Left cardiac atrium (tissue), 4 donors: ENCODE results near the gene NDUFAF2. TPM values are rescaled to one million over a fixed set of nuclear protein-coding genes. Genes with fewer than 3 reads are reported as not detected.
"Not testable (repeated sequence)": the region's sequence is repeated elsewhere in the genome, so short reads cannot be mapped to it uniquely, and the experiment has no call there.

Source experiments
- ATAC-seq, 2 donors: fragments of 200-7000 bp; cut with Tn5 transposase; one replicate each; pipeline ENCODE4 v1.9.1; 2020; ENCODE audit warnings: mild to moderate bottlenecking in 2 of 2, moderate library complexity in 2 of 2
- DNase-seq: peaks from one replicate; pipeline ENCODE4 v3.0.0-alpha.2; 2020
- intact Hi-C, 2 donors: fragments of 100-400 bp; cut with DNase I; formaldehyde crosslinking; loops; one replicate each; pipeline versions ENCODE4 v1.14.1 to v1.15.1; 2022 to 2023
- total RNA-seq, 2 donors: library from RNA; stranded (reverse); fragmentation: NEBNext Ultra II Directional; extraction: Animal tissue kit (Norgen Biotek cat#: 25700); gene quantifications; one replicate each; pipeline ENCODE4 v1.2.1, GENCODE V29; 2021
- donor health status: DM: no; HTN: yes; CAD: no.
- donor health status: DM: no; HTN: yes; CAD: no; lungs with severe emphysema.
- donor health status: DM: yes; HTN: yes; CAD: no.
- donor health status: Dilated cardiomyopathy.

Gene NDUFAF2
- total RNA-seq, 2 donors from 2014 or later: 34.5 to 42.8 TPM

- ATAC-seq, intact Hi-C loops: not testable (repeated sequence)
Observed at GRCh38 chr5:60982127-60982526, 37.1 kb downstream of the NDUFAF2 start.

GRCh38 chr5:60989790-60990189 is 44.8 kb downstream of the NDUFAF2 start:
- intact Hi-C loops: no loop called here
- ATAC-seq (no peak), DNase-seq (no peak)

More at GRCh38 chr5:60982127-60982526, 37.1 kb downstream of the NDUFAF2 start:
- DNase-seq: not testable (repeated sequence)

DNA sequence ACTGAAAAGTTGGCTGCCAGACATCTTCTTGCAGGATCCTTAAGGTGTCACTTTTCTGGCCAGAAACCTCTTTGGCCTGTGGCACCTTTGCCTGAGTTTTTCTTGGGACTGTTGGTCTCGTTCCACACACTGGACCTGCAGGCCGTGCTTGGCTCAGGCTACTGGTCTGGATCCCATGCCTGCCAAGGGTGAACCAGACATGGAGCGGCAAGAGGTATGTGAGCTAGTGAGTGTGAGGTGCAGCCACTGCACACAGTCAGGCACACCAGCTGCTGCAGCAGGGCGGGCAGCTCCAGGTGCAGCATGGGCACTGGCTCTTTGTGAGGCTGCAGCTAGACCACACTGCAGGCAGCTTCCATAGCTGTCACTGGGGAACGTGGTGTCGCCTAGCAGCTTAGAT is 47.9 kb downstream of the NDUFAF2 start:
- peak; percentile 65 to 84 for ATAC-seq
- intact Hi-C loops: no loop called here
- no peak for DNase-seq

GRCh38 chr5:60993425-60993824 is 48.4 kb downstream of the NDUFAF2 start:
- intact Hi-C loops: no loop called here
- no peak for DNase-seq
- peak; percentile 9 to 10 for ATAC-seq

DNA sequence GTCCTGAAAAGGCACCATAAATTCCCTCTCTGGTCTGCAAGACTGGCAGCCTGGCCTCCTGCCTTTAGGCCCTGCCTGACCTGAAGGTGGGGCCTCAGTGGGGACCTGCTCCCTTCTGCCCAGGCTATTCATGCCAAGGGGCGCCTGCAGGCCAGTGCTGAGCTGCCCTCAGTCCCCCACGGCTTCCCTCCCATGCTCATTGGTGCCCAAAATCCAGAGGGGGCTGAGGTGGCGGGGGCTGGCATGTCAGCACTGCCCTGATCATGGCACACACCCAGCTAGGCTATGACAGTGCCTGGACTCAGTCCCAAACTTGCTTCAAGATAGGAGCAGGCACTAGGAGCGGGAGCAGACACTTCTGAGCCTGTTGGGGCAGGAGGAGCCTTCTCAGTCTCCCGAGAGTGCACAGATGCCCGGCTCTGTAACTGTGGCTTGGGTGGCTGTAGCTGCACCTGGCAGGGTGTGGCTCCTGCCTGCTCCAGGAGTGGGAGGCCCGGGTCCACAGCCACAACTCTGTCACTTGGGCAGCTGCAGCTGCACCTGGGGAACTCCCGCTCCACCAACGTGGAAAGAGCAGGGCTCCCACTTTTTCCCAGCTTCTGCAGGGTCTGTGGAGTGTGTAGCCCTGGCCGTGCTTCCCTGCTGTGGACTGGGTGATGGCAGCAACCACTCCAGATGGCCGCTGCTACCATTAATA is 49.0 kb downstream of the NDUFAF2 start:
- intact Hi-C loops: no loop called here
- peak; percentile 79 to 91 for ATAC-seq
- DNase-seq: no peak

DNA sequence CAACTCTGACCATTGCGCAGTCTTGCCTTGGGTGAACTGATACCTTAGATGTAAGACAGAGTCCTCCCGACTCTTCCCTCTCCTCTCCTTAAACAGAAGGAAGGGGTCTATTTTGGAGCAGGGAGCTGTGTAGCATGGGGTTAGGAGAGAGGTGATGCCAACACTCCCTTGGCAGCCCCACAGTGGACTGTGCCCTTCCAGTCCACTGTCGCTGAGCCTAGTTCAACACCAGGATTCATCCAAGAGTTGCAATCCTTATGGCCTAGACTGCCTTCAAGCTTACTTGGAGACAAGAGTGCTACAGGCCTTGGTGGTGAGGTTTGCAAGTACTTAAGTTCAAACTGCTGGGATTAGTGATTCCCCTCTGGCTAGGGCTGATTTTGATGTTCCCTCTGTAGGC is 51.4 kb downstream of the NDUFAF2 start:
- intact Hi-C loops: no loop called here

DNA sequence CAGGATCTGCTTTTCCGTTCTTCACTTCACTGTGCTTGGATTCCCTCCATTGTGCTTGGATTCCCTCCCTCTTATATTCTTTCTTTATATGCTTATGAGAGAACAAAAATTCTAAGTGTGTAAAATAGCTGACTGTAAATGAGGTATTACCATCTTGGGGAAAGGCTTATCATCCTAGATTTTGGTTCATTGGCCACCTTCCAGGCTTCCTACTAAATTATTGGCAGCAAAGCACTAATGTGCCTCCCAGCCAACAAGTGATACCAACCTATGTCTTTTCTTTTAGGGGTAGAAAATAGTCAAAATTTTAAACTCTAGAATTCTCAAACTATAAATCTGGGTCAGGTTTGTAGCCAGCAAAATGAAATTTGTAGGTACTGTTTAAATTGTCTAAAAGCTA is 52.7 kb downstream of the NDUFAF2 start:
- no peak for ATAC-seq
- no peak for DNase-seq
- intact Hi-C loops: no loop called here

More for the DNA sequence above, 51.4 kb downstream of the NDUFAF2 start:
- ATAC-seq (no peak), DNase-seq (no peak)

- intact Hi-C loops: no loop called here
- no peak for DNase-seq
- no peak for ATAC-seq
Observed at GRCh38 chr5:61000887-61001286, 55.9 kb downstream of the NDUFAF2 start.

- intact Hi-C loops: no loop called here
- DNase-seq: no peak
- no peak for ATAC-seq
Observed at GRCh38 chr5:61001647-61002046, 56.6 kb downstream of the NDUFAF2 start.

DNA sequence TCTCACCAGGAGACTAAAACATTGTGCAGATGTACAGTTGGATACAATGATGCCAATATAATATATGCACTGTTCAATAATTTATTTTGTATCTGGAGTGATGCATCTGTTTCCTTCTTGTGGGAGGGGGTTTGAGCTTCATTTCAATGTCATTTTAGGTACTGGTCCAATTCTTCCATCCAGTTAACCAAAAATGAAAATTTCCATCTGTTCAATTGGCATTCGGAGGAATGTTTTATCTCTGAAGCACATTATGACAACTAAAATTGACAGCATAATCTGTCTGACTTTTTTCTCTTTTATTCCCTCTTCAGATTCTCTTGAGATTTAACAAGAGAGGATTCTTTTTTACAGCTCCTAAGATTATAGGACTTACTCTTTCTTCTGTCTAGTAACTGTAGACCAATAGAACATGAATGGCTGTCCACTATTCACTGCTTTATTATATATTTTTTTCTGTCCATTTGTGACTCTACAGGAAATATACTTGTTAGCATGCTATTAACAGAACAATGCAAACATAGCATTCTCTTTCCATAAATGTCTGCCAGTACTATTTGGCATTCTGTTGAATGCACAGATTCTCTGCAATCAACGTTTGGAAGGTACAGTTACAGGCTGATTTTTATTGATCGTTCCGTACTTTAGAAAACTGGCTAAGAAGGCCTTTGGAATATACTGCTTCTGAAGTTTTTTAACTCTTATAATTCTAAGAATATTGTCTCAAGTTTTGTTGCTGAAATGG is 57.8 kb downstream of the NDUFAF2 start:
- intact Hi-C loops: no loop called here
- DNase-seq (no peak), ATAC-seq (no peak)

- no peak for ATAC-seq
- intact Hi-C loops: no loop called here
- no peak for DNase-seq
Observed at GRCh38 chr5:61004448-61004847, 59.4 kb downstream of the NDUFAF2 start.

DNA sequence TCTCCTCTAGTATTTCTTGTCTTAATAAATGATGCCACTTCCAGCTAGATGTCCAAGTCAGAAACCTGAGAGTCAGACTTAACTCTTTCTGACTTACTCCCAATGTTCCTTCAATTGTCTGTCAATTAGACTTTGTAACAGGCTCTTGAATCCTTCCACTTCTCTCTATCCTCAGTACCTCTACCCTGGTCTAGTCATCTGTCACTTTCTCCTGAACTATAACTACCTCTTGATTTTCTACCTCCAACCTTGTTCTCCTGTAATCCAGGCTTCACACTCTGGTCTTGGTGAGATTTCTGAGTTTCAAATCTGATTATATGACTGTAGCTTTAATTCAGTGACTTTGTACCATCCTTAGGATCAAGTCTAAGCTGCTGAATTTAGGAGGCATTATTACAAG is 64.9 kb downstream of the NDUFAF2 start:
- DNase-seq (no peak), ATAC-seq (no peak)
- intact Hi-C loops: no loop called here

DNA sequence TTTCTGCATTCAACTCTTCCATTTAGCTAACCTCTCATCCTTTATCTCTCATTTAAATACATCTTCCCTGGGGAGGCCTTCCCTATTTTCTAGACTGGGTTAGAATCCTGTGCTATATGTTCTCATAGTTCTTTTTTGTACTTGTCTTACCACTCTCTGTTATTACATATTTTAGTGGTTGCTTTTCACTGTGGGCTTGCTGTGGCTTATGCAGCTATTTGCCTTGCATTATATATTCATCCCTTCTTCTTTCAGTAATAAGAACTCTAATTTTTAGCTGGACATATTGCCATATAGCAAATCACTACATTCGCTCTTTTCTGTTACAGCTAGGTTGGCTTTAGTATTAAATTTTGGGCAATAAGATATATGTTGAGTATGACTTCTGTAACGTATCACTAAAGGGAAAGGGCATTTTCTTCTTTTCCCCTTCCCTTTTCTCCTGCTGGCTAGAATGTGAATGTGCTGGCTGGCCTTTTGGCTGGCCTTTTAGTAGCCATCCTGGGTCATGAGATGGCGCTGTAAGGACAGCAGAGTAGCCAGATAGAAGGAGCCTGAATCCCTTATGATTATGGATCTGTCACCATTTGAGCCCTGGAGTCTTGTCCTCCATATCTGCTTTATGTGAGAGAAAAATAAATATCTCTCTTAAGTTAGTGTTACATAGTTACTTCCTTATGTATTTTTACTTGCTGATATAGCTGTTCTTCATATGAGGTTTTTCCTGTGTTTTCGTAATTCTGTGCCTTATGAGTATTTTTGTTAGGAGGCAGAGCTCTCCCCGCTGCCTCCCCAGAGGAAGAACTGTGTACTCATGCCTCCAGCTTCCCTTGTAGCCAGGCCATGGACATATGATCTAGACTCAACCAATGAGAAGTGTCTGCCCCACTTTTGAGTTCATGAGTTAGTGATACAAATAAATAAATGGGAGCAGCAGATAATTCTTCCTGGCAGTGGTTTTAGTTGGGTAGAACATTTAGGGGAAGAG is 65.8 kb downstream of the NDUFAF2 start:
- DNase-seq (no peak), ATAC-seq (peak in 1 of 2 donors; percentile 34)
- intact Hi-C loops: no loop called here

- ATAC-seq (no peak), DNase-seq (no peak)
- intact Hi-C loops: no loop called here
Observed at GRCh38 chr5:61018062-61018461, 73.1 kb downstream of the NDUFAF2 start.

GRCh38 chr5:61019642-61020041 is 74.6 kb downstream of the NDUFAF2 start:
- intact Hi-C loops: no loop called here
- DNase-seq (no peak), ATAC-seq (no peak)

- intact Hi-C loops: no loop called here
- no peak for DNase-seq
- ATAC-seq: no peak
Observed at GRCh38 chr5:61020415-61020814, 75.4 kb downstream of the NDUFAF2 start.

GRCh38 chr5:61023131-61023530 is 78.1 kb downstream of the NDUFAF2 start:
- ATAC-seq (no peak), DNase-seq (no peak)
- intact Hi-C loops: no loop called here

DNA sequence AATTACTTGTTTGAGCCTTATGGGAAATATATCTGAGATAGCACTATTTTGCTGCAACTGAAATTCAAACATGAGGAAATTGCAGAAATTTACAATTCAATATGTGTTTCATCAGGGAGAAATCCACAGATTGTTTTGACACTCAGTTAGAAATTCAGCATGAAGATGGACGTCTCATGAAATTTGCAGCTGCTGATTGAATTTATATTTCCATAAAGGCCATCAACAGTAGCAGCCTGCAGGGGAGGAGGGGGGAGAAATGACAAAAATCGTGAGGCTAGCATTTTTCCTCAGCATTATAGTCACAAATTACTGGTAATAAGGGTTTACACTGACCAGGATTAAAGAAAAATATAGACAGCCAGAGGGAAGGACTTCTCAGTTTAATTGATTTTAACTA is 81.0 kb downstream of the NDUFAF2 start:
- no peak for DNase-seq
- intact Hi-C loops: no loop called here
- no peak for ATAC-seq

- intact Hi-C loops: no loop called here
- DNase-seq: no peak
- no peak for ATAC-seq
Observed at GRCh38 chr5:61028382-61028781, 83.4 kb downstream of the NDUFAF2 start.
